ENCODE results near the gene GPR25.

The GPR25 gene

DNA sequence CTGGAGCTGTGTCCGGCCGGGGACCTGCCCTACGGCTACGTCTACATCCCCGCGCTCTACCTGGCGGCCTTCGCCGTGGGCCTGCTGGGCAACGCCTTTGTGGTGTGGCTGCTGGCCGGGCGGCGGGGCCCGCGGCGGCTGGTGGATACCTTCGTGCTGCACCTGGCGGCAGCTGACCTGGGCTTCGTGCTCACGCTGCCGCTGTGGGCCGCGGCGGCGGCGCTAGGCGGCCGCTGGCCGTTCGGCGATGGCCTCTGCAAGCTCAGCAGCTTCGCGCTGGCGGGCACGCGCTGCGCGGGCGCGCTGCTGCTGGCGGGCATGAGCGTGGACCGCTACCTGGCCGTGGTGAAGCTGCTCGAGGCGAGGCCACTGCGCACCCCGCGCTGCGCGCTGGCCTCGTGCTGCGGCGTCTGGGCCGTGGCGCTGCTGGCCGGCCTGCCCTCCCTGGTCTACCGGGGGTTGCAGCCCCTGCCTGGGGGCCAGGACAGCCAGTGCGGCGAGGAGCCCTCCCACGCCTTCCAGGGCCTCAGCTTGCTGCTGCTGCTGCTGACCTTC lies 412 bp downstream of the GPR25 start:
- DNase-seq: no peak
- H3K79me2 ChIP-seq (ENCODE audit: insufficient read depth, low read length): no peaks in the 10 kb centered on the region
- no peak overlapping the region for H3K4me2 ChIP-seq (ENCODE audit: insufficient read depth, low read length)
- no peaks in the 10 kb centered on the region for H3K27me3 ChIP-seq (ENCODE audit: insufficient read depth, low read length, poor library complexity)
- H2AFZ ChIP-seq (ENCODE audit: low read depth, low read length): no peak overlapping the region
- no peaks in the 10 kb centered on the region for H4K20me1 ChIP-seq (ENCODE audit: insufficient read depth, low read length)
- H3K9ac ChIP-seq (ENCODE audit: low read depth, low read length): no peak overlapping the region
- H3K9me3 ChIP-seq (ENCODE audit: insufficient read depth, low read length, severe bottlenecking): no peaks in the 10 kb centered on the region
- H3K36me3 ChIP-seq (ENCODE audit: insufficient read depth, low read length): no peaks in the 10 kb centered on the region
- H3K4me1 ChIP-seq (ENCODE audit: insufficient read depth, low read length): no peaks in the 10 kb centered on the region
- ATAC-seq (ENCODE audit: insufficient read depth, low read depth): no peak
- H3K27ac ChIP-seq (ENCODE audit: low read length): no peak overlapping the region
- TF ChIP-seq, protein P1, sequence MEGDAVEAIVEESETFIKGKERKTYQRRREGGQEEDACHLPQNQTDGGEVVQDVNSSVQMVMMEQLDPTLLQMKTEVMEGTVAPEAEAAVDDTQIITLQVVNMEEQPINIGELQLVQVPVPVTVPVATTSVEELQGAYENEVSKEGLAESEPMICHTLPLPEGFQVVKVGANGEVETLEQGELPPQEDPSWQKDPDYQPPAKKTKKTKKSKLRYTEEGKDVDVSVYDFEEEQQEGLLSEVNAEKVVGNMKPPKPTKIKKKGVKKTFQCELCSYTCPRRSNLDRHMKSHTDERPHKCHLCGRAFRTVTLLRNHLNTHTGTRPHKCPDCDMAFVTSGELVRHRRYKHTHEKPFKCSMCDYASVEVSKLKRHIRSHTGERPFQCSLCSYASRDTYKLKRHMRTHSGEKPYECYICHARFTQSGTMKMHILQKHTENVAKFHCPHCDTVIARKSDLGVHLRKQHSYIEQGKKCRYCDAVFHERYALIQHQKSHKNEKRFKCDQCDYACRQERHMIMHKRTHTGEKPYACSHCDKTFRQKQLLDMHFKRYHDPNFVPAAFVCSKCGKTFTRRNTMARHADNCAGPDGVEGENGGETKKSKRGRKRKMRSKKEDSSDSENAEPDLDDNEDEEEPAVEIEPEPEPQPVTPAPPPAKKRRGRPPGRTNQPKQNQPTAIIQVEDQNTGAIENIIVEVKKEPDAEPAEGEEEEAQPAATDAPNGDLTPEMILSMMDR (IDR thresholded peaks at IDR 0.05; ENCODE audit: borderline replicate concordance, extremely low read depth, low read length, poor library complexity, severe bottlenecking): no peak
- no peak for TF ChIP-seq EZH2 (IDR thresholded peaks at IDR 0.05; ENCODE audit: borderline replicate concordance, low read depth, low read length, severe bottlenecking)
- H3K4me3 ChIP-seq (ENCODE audit: low read depth in 1 of 2, low read length in 2 of 2): no peak overlapping the region

GRCh38 chr1:200873671-200874397 lies 1.1 kb downstream of the GPR25 start:
- H3K27ac ChIP-seq (ENCODE audit: low read length): no peak overlapping the region
- DNase-seq (no peak), ATAC-seq (ENCODE audit: insufficient read depth, low read depth) (no peak)
- no peaks in the 10 kb centered on the region for H4K20me1 ChIP-seq (ENCODE audit: insufficient read depth, low read length)
- H3K27me3 ChIP-seq (ENCODE audit: insufficient read depth, low read length, poor library complexity): no peaks in the 10 kb centered on the region
- H3K9me3 ChIP-seq (ENCODE audit: insufficient read depth, low read length, severe bottlenecking): no peaks in the 10 kb centered on the region
- no peak overlapping the region for H3K4me2 ChIP-seq (ENCODE audit: insufficient read depth, low read length)
- no peaks in the 10 kb centered on the region for H3K36me3 ChIP-seq (ENCODE audit: insufficient read depth, low read length)
- no peaks in the 10 kb centered on the region for H3K4me1 ChIP-seq (ENCODE audit: insufficient read depth, low read length)
- H3K79me2 ChIP-seq (ENCODE audit: insufficient read depth, low read length): no peaks in the 10 kb centered on the region
- no peak overlapping the region for H3K4me3 ChIP-seq (ENCODE audit: low read depth in 1 of 2, low read length in 2 of 2)
- no peak overlapping the region for H3K9ac ChIP-seq (ENCODE audit: low read depth, low read length)
- TF ChIP-seq, protein P1 (IDR thresholded peaks at IDR 0.05; ENCODE audit: borderline replicate concordance, extremely low read depth, low read length, poor library complexity, severe bottlenecking): no peak
- no peak for TF ChIP-seq EZH2 (IDR thresholded peaks at IDR 0.05; ENCODE audit: borderline replicate concordance, low read depth, low read length, severe bottlenecking)
- H2AFZ ChIP-seq (ENCODE audit: low read depth, low read length): no peak overlapping the region

GRCh38 chr1:200874694-200875093 lies 1.9 kb downstream of the GPR25 start:
- Histone ChIP-seq H4K20me1 (ENCODE audit: insufficient read depth, low read length) (no peaks in the 10 kb centered on the region), H2AFZ (ENCODE audit: low read depth, low read length) (no peak overlapping the region), H3K4me3 (ENCODE audit: low read depth in 1 of 2, low read length in 2 of 2) (no peak overlapping the region), H3K27ac (ENCODE audit: low read length) (no peak overlapping the region), H3K27me3 (ENCODE audit: insufficient read depth, low read length, poor library complexity) (no peaks in the 10 kb centered on the region), H3K9ac (ENCODE audit: low read depth, low read length) (no peak overlapping the region), H3K4me1 (ENCODE audit: insufficient read depth, low read length) (no peaks in the 10 kb centered on the region), H3K36me3 (ENCODE audit: insufficient read depth, low read length) (no peaks in the 10 kb centered on the region), H3K79me2 (ENCODE audit: insufficient read depth, low read length) (no peaks in the 10 kb centered on the region), H3K4me2 (ENCODE audit: insufficient read depth, low read length) (no peak overlapping the region), H3K9me3 (ENCODE audit: insufficient read depth, low read length, severe bottlenecking) (no peaks in the 10 kb centered on the region)
- DNase-seq (no peak), ATAC-seq (ENCODE audit: insufficient read depth, low read depth) (no peak)
- no peak for TF ChIP-seq EZH2 (IDR thresholded peaks at IDR 0.05; ENCODE audit: borderline replicate concordance, low read depth, low read length, severe bottlenecking)
- TF ChIP-seq, protein P1 (IDR thresholded peaks at IDR 0.05; ENCODE audit: borderline replicate concordance, extremely low read depth, low read length, poor library complexity, severe bottlenecking): no peak
